SK-N-SH treated with all-trans-retinoic acid at 6 μM for 48 hours (cell line): ENCODE measurements around the gene CENPU.

Experiments
- ATAC-seq: fragments of 200-7000 bp; cut with Tn5 transposase; 3 replicates; pipeline ENCODE4 v1.9.1; 2020; ENCODE audit warnings: mild to moderate bottlenecking, moderate library complexity
- ARNTL ChIP-seq: fragments of 450-650 bp; formaldehyde crosslinking; IDR thresholded peaks from 2 replicates; pipeline ENCODE4 v1.5.0; 2020; ENCODE audit warnings: low read depth, mild to moderate bottlenecking, moderate library complexity, borderline replicate concordance
- CREB5 ChIP-seq: fragments of 250-450 bp; sonication (Bioruptor Pico); IDR thresholded peaks from 2 replicates; pipeline ENCODE4 v1.5.1; 2020; ENCODE audit warnings: low read depth, mild to moderate bottlenecking, moderate library complexity
- CSDC2 ChIP-seq: fragments of 250-450 bp; sonication (Bioruptor Pico); IDR thresholded peaks from 2 replicates; pipeline ENCODE4 v1.5.0; 2020; ENCODE audit warnings: mild to moderate bottlenecking, moderate library complexity
- ESRRG ChIP-seq: fragments of 250-450 bp; sonication (Bioruptor Pico); IDR thresholded peaks from 2 replicates; pipeline ENCODE4 v1.6.1; 2021; ENCODE audit warnings: mild to moderate bottlenecking
- GLIS3 ChIP-seq: fragments of 250-450 bp; sonication (Bioruptor Pico); IDR thresholded peaks from 2 replicates; pipeline ENCODE4 v1.5.0; 2020; ENCODE audit warnings: mild to moderate bottlenecking, moderate library complexity
- ISL1 ChIP-seq: fragments of 250-450 bp; sonication (Bioruptor Pico); IDR thresholded peaks from 2 replicates; pipeline ENCODE4 v2.1.2; 2022; ENCODE audit warnings: mild to moderate bottlenecking, moderate library complexity
- OSR1 ChIP-seq: fragments of 250-450 bp; sonication (Bioruptor Pico); IDR thresholded peaks from 2 replicates; pipeline ENCODE4 v1.8.0; 2022; ENCODE audit warnings: moderate library complexity, mild to moderate bottlenecking, inconsistent platforms
- PATZ1 ChIP-seq: fragments of 250-450 bp; sonication (Bioruptor Pico); IDR thresholded peaks from 2 replicates; pipeline ENCODE4 v1.8.0; 2020; ENCODE audit warnings: mild to moderate bottlenecking, moderate library complexity, borderline replicate concordance
- PPARA ChIP-seq: fragments of 250-450 bp; sonication (Bioruptor Pico); IDR thresholded peaks from 2 replicates; pipeline ENCODE4 v1.5.0; 2020; ENCODE audit warnings: mild to moderate bottlenecking, borderline replicate concordance
- RARB ChIP-seq: fragments of 250-450 bp; sonication (Bioruptor Pico); IDR thresholded peaks from 2 replicates; pipeline ENCODE4 v1.8.0; 2021; ENCODE audit warnings: mild to moderate bottlenecking, moderate library complexity
- SNAI2 ChIP-seq: fragments of 250-450 bp; sonication (Bioruptor Pico); IDR thresholded peaks from 2 replicates; pipeline ENCODE4 v1.5.0; 2020; ENCODE audit warnings: mild to moderate bottlenecking, moderate library complexity
- TCF4 ChIP-seq: fragments of 250-450 bp; sonication (Bioruptor Pico); IDR thresholded peaks from 2 replicates; pipeline ENCODE4 v1.8.0; 2021; ENCODE audit warnings: mild to moderate bottlenecking, moderate library complexity, borderline replicate concordance
- TOX ChIP-seq: fragments of 250-450 bp; sonication (Bioruptor Pico); IDR thresholded peaks from 2 replicates; pipeline ENCODE4 v1.8.0; 2021; ENCODE audit warnings: mild to moderate bottlenecking, moderate library complexity, borderline replicate concordance
- ZC3H10 ChIP-seq: fragments of 250-450 bp; sonication (Bioruptor Pico); IDR thresholded peaks from 2 replicates; pipeline ENCODE4 v1.5.1; 2021; ENCODE audit warnings: mild to moderate bottlenecking, moderate library complexity
- ZFP3 ChIP-seq: fragments of 250-450 bp; sonication (Bioruptor Pico); IDR thresholded peaks from 2 replicates; pipeline ENCODE4 v1.5.0; 2020; ENCODE audit warnings: mild to moderate bottlenecking, moderate library complexity
- ZFP30 ChIP-seq: fragments of 450-650 bp; formaldehyde crosslinking; IDR thresholded peaks from 2 replicates; pipeline ENCODE4 v1.5.0; 2022; ENCODE audit warnings: mild to moderate bottlenecking, moderate library complexity
- ZNF565 ChIP-seq: fragments of 450-650 bp; formaldehyde crosslinking; conservative IDR thresholded peaks from 2 replicates; pipeline ENCODE4 v1.5.0; 2020; ENCODE audit warnings: low read depth, mild to moderate bottlenecking, moderate library complexity
- ZNF70 ChIP-seq: fragments of 450-650 bp; formaldehyde crosslinking; IDR thresholded peaks from 2 replicates; pipeline ENCODE4 v1.5.0; 2020; ENCODE audit warnings: mild to moderate bottlenecking, moderate library complexity
- ZNF8 ChIP-seq: fragments of 450-650 bp; formaldehyde crosslinking; IDR thresholded peaks from 2 replicates; pipeline ENCODE4 v1.5.0; 2020; ENCODE audit warnings: mild to moderate bottlenecking, moderate library complexity
- TF ChIP-seq, protein P1 (sequence below): fragments of 250-450 bp; sonication (Bioruptor Pico); IDR thresholded peaks from 2 replicates; pipeline ENCODE4 v1.8.0; 2021; ENCODE audit warnings: low read depth, mild to moderate bottlenecking, moderate library complexity, borderline replicate concordance
- TF ChIP-seq, protein P2 (sequence below): fragments of 250-450 bp; sonication (Bioruptor Pico); IDR thresholded peaks from 2 replicates; pipeline ENCODE4 v1.5.0; 2020; ENCODE audit warnings: mild to moderate bottlenecking, moderate library complexity

Gene CENPU

GRCh38 chr4:184680698-184681097, 53.2 kb downstream of the CENPU start:
- no peak for ATAC-seq
- TF ChIP-seq, protein P1, sequence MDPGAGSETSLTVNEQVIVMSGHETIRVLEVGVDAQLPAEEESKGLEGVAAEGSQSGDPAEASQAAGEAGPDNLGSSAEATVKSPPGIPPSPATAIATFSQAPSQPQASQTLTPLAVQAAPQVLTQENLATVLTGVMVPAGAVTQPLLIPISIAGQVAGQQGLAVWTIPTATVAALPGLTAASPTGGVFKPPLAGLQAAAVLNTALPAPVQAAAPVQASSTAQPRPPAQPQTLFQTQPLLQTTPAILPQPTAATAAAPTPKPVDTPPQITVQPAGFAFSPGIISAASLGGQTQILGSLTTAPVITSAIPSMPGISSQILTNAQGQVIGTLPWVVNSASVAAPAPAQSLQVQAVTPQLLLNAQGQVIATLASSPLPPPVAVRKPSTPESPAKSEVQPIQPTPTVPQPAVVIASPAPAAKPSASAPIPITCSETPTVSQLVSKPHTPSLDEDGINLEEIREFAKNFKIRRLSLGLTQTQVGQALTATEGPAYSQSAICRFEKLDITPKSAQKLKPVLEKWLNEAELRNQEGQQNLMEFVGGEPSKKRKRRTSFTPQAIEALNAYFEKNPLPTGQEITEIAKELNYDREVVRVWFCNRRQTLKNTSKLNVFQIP (CRISPR knock-in tag), result no peak
- TF ChIP-seq ZNF70 (no peak), TCF4 (CRISPR knock-in tag) (no peak), ARNTL (CRISPR knock-in tag) (no peak), PATZ1 (CRISPR knock-in tag) (no peak), CSDC2 (CRISPR knock-in tag) (no peak), PPARA (CRISPR knock-in tag) (no peak), SNAI2 (CRISPR knock-in tag) (no peak), RARB (CRISPR knock-in tag) (no peak), TOX (CRISPR knock-in tag) (no peak), ZC3H10 (no peak)

DNA sequence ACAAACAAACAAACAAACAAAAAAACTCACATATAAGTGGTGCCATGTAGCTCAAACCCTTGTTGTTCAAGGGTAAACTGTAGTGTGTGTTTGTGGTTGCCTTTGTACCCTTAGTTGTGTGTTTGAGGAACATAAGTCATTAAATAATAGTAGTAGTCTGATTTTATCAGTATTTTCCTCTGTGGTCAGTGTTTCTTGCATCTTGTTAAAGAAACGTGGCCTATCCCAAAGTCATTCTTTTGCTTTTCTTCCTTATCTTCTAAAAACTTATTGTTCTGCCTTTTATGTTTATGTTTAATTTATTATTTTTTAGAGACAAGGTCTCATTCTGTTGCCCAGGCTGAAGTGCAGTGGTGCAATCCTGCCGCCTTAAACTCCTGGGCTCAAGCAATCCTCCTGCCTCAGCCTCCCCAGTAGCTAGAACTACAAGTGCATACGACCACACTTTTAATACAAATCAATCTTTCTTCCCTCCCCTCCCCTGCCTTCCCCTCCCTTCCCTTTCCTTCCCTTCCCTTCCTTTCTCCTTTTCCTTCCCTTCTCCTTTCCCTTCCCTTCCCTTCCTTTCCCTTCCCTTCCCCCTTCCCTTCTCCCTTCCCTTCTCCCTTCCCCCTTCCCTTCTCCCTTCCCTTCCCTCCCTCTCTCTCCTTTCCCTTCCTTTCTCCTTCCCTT, 57.9 kb downstream of the CENPU start:
- no peak for TF ChIP-seq ZNF8 (CRISPR knock-in tag)
- no peak for TF ChIP-seq CREB5 (CRISPR knock-in tag)
- no peak for TF ChIP-seq TCF4 (CRISPR knock-in tag)
- no peak for TF ChIP-seq ISL1
- TF ChIP-seq ZFP30 (CRISPR knock-in tag), result no peak
- TF ChIP-seq CSDC2 (CRISPR knock-in tag), result no peak
- TF ChIP-seq, protein P1 (CRISPR knock-in tag), result no peak
- no peak for TF ChIP-seq ESRRG (CRISPR knock-in tag)
- no peak for TF ChIP-seq PATZ1 (CRISPR knock-in tag)
- no peak for TF ChIP-seq ARNTL (CRISPR knock-in tag)
- TF ChIP-seq SNAI2 (CRISPR knock-in tag), result no peak
- no peak for TF ChIP-seq TOX (CRISPR knock-in tag)
- no peak for TF ChIP-seq OSR1
- TF ChIP-seq, all 23 proteins: peak for 0
- ATAC-seq, result no peak

GRCh38 chr4:184675018-184675417, 58.9 kb downstream of the CENPU start:
- TF ChIP-seq ZFP30 (CRISPR knock-in tag), result no peak
- TF ChIP-seq GLIS3 (CRISPR knock-in tag), result no peak
- no peak for TF ChIP-seq OSR1
- TF ChIP-seq, protein P2, sequence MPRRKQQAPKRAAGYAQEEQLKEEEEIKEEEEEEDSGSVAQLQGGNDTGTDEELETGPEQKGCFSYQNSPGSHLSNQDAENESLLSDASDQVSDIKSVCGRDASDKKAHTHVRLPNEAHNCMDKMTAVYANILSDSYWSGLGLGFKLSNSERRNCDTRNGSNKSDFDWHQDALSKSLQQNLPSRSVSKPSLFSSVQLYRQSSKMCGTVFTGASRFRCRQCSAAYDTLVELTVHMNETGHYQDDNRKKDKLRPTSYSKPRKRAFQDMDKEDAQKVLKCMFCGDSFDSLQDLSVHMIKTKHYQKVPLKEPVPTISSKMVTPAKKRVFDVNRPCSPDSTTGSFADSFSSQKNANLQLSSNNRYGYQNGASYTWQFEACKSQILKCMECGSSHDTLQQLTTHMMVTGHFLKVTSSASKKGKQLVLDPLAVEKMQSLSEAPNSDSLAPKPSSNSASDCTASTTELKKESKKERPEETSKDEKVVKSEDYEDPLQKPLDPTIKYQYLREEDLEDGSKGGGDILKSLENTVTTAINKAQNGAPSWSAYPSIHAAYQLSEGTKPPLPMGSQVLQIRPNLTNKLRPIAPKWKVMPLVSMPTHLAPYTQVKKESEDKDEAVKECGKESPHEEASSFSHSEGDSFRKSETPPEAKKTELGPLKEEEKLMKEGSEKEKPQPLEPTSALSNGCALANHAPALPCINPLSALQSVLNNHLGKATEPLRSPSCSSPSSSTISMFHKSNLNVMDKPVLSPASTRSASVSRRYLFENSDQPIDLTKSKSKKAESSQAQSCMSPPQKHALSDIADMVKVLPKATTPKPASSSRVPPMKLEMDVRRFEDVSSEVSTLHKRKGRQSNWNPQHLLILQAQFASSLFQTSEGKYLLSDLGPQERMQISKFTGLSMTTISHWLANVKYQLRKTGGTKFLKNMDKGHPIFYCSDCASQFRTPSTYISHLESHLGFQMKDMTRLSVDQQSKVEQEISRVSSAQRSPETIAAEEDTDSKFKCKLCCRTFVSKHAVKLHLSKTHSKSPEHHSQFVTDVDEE (CRISPR knock-in tag), result no peak
- TF ChIP-seq TOX (CRISPR knock-in tag), result no peak
- no peak for TF ChIP-seq ZFP3 (CRISPR knock-in tag)
- TF ChIP-seq ZNF565, result no peak
- no peak for TF ChIP-seq RARB (CRISPR knock-in tag)
- no peak for TF ChIP-seq PATZ1 (CRISPR knock-in tag)
- no peak for TF ChIP-seq SNAI2 (CRISPR knock-in tag)
- no peak for ATAC-seq
